CD4-positive, alpha-beta T cell treated with Interleukin-4 for 1 hour (primary cell): Measurements from ENCODE around the gene CNTNAP2.
"Not testable (repeated sequence)": the region's sequence is repeated elsewhere in the genome, so short reads cannot be mapped to it uniquely, and the experiment has no call there.

Experiments
- DNase-seq, 2 donors: peaks; one replicate each; pipeline ENCODE4 v3.0.0-alpha.2; 2020 to 2022

Gene CNTNAP2

GRCh38 chr7:148445260-148446044 lies 2328.9 kb downstream of the CNTNAP2 start:
- DNase-seq, result no peak

DNA sequence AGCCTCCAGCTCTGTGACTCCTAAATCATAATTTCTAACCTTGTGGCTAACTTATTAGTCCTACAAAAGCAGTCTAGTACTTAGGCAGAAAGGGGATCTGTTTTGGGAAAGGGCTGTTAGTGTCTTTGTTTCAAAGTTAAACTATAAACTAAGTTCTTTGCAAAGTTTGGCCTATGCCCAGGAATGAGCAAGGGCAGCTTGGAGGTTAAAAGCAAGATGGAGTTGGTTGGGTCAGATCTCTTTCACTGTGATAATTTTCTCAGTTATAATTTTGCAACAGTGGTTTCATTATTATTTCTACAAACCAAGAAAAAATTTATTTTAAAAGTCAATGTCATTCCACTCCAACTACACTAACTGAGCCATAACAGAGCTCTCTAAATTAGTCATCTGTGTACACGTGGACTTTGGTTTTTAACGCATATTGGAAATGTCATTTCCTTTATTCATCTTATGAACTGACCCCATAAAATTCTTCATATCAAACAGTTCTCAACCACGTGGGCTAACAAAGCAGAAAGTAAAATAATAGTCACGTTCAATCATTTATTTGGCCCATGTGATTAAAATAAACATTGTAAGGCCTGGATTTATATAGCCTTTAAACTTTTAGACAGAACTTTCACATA lies 2330.7 kb downstream of the CNTNAP2 start:
- no peak for DNase-seq

GRCh38 chr7:148451526-148451925 lies 2334.9 kb downstream of the CNTNAP2 start:
- not testable (repeated sequence) for DNase-seq

- DNase-seq, result no peak
Measured at GRCh38 chr7:148456351-148456750, 2339.8 kb downstream of the CNTNAP2 start.

DNA sequence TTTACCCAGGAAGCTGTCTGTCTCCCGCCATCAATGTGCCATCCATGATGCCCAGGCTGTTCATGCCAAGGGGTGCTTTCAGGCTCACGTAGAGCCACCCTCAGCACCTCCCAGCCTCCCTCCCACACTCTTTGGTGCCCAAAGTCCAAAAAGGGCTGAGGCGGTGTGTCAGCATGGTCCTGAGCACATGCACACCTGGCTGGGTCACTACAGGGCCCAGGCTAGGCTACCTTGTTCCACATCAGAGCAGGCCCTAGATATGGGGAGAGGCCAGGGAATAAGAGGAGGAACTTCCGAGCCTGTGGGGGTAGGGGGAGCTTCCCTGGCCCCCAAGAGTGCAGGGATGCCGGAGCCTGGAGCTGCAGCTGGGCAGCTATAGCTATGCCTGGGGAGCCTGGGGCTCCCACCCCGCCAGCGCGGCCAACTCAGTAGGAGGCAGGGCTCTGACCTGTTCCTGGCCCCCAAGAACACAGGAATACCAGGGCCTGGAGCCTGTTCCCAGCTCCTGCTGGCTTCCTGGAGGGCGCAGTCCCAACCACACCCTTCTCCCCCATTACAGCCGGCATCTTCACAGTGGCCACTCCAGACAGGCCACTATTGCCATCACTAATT lies 2340.8 kb downstream of the CNTNAP2 start:
- no peak for DNase-seq

DNA sequence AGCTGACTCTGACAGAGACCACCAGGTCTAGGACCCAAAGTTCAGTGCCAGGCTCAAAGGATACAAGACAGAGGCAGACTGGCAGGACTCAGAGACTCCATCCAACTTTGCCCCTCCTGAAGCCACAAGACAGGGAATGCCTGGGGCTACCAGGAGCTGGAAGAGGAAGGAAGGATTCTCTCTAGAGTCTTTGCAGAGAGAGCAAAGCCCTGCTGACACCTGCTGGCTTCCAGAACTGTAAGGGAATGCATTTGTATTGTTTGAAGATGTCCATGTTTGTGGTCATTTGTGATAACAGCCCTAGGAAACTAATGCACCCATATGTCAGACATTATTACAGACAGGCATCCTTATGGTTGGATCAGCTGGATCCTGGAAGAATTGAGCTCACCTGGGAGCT lies 2341.7 kb downstream of the CNTNAP2 start:
- DNase-seq, result no peak

DNA sequence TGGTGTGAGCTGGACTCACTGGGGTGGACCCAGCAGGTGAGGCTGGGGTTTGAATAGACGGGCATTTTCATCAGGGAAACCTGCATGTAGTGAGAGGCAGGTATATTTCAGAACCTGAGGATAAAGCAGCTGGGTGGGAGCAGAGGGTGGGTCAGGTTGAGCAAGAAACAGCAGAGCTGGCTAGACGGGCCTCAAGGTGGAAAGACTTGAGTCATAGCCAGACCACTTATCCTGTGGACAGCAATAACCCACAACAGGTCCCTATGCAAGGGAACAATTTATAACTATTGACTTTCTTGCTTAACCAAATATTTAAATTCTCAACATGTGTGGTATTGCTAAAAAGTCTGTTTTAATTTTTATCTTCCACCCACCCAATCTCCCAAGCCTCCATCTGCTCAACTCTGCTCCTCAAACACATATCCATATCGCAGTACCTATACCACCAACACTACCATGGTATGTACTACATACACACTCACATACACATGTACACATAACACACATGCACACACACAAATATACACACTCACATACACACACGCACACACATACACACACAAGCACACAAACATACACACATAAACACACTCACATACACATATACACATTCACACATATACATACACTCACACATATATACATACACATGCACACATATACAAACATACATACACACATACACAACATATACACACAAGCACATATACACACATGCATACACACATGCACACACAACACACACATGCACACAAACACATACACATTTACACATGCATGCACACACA lies 2345.0 kb downstream of the CNTNAP2 start:
- no peak for DNase-seq

DNA sequence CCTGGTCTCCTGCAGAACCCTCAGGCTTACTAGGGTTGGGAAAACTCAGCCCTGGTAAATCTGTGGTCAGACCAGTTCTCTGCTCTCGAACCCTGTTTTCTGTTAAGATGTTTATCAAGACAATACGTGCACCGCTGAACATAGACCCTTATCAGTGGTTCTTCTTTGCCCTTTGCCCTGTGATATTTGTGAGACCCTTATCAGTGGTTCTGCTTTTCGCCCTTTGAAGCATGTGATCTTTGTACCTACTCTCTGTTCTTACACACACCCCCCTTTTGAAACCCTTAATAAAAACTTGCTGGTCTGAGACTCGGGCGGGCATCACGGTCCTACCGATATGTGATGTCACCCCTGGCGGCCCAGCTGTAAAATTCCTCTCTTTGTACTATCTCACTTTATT lies 2346.2 kb downstream of the CNTNAP2 start:
- DNase-seq, result not testable (repeated sequence)

GRCh38 chr7:148463210-148463609 lies 2346.6 kb downstream of the CNTNAP2 start:
- no peak for DNase-seq

- no peak for DNase-seq
Measured at GRCh38 chr7:148464947-148465346, 2348.3 kb downstream of the CNTNAP2 start.

DNA sequence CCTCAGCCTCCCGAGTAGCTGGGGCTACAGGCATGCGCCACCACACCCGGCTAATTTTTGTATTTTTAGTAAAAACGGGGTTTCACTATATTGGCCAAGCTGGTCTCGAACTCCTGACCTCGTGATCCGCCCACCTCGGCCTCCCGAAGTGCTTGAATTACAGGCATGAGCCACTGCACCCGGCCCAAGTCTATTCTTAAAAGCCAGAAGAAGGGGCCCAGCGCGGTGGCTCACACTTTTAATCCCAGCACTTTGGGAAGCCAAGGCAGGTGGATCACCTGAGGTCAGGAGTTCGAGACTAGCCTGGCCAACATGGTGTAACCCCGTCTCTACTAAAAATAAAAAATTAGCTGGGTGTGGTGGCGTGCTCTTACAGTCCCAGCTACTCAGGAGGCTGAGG lies 2348.8 kb downstream of the CNTNAP2 start:
- DNase-seq, result not testable (repeated sequence)

GRCh38 chr7:148466120-148466519 lies 2349.5 kb downstream of the CNTNAP2 start:
- DNase-seq, result no peak

DNA sequence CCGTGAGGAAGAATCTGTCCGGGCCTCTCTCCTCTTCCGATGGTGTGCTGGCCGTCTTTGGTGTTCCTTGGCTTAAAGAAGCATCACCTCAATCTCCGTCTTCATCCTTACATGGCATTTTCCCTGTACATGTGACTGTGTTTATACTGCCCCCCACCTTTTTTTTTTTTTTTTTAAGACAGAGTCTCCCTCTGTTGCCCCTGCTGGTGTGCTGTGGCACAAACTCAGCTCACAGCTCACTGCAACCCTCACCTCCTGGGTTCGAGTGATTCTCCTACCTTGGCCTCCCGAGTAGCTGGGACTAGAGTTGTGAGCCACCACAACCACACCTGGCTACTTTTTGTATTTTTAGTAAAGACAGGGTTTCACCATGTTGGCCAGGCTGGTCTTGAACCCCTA lies 2352.1 kb downstream of the CNTNAP2 start:
- no peak for DNase-seq
